NK-92 treated with Interleukin-12 subunit alpha and Interleukin-12 subunit beta, amount 100 ng/mL, for 24 hours (cell line): ENCODE measurements around the gene TRPM5.

Experiments
- DNase-seq: peaks from one replicate; lab custom pipeline; 2025; lab: John Stamatoyannopoulos, UW

TRPM5 gene

GRCh38 chr11:2458321-2458720, 14.0 kb upstream of the TRPM5 start:
- no peak for DNase-seq

GRCh38 chr11:2453436-2453835, 9.1 kb upstream of the TRPM5 start:
- DNase-seq, result no peak

GRCh38 chr11:2452321-2453012, 8.2 kb upstream of the TRPM5 start:
- no peak for DNase-seq

- DNase-seq, result no peak
Measured at GRCh38 chr11:2451916-2452315, 7.6 kb upstream of the TRPM5 start.

- no peak for DNase-seq
Measured at GRCh38 chr11:2451336-2451735, 7.0 kb upstream of the TRPM5 start.

- no peak for DNase-seq
Measured at GRCh38 chr11:2450321-2451041, 6.2 kb upstream of the TRPM5 start.

- DNase-seq, result no peak
Measured at GRCh38 chr11:2449548-2450320, 5.4 kb upstream of the TRPM5 start.

- DNase-seq, result no peak
Measured at GRCh38 chr11:2448661-2449547, 4.6 kb upstream of the TRPM5 start.

- no peak for DNase-seq
Measured at GRCh38 chr11:2447951-2448650, 3.8 kb upstream of the TRPM5 start.

GRCh38 chr11:2447253-2447950, 3.1 kb upstream of the TRPM5 start:
- DNase-seq, result no peak

- no peak for DNase-seq
Measured at GRCh38 chr11:2446590-2447252, 2.4 kb upstream of the TRPM5 start.

GRCh38 chr11:2445746-2446551, 1.6 kb upstream of the TRPM5 start:
- no peak for DNase-seq

- no peak for DNase-seq
Measured at GRCh38 chr11:2444821-2445745, 769 bp upstream of the TRPM5 start, which contains the start of gene KCNQ1. TSS of gene KCNQ1 (plus strand) at chr11:2445008. CDS start at chr11:2445099, 91 bp downstream.

GRCh38 chr11:2443406-2443805, 908 bp downstream of the TRPM5 start:
- no peak for DNase-seq

- no peak for DNase-seq
Measured at GRCh38 chr11:2442589-2442988, 1.7 kb downstream of the TRPM5 start.

- no peak for DNase-seq
Measured at GRCh38 chr11:2441171-2441570, 3.1 kb downstream of the TRPM5 start.

GRCh38 chr11:2440646-2441045, 3.7 kb downstream of the TRPM5 start:
- DNase-seq, result no peak

GRCh38 chr11:2439820-2440219, 4.5 kb downstream of the TRPM5 start:
- no peak for DNase-seq
